Aortic smooth muscle cell (primary cell): ENCODE data around the gene TUBD1. TPM values are rescaled to one million over a fixed set of nuclear protein-coding genes. Genes with fewer than 3 reads are reported as not detected.

Source experiments
- total RNA-seq: library from RNA; depleted of rRNA; stranded (reverse); fragments of >200 nt; gene quantifications from 2 replicates; pipeline ENCODE4 v1.2.3, GENCODE V29; 2014

The TUBD1 gene
- 2.9 and 4.0 TPM in 2 replicates for total RNA-seq

GRCh38 chr17:59892924-59893675, at the start of gene TUBD1, which contains the start of gene RPS6KB1:
TSS of gene TUBD1 (minus strand) at chr17:59892943. CDS start at chr17:59891002, 1,941 bp downstream.
TSS of gene RPS6KB1 (plus strand) at chr17:59893121. CDS start at chr17:59893185, 64 bp downstream.

Other genes with a start within 250 kb of the TUBD1 start
- 16.3 and 30.8 TPM in 2 replicates for gene PTRH2, start 185.5 kb downstream of the TUBD1 start, total RNA-seq
- 172 and 244 TPM in 2 replicates for gene VMP1, start 185.3 kb downstream of the TUBD1 start, total RNA-seq
- 23.8 and 31.8 TPM in 2 replicates for gene RPS6KB1, start 178 bp upstream of the TUBD1 start, total RNA-seq
- 12.4 and 15.4 TPM in 2 replicates for gene RNFT1, start 71.8 kb upstream of the TUBD1 start, total RNA-seq
- 9.8 and 10.1 TPM in 2 replicates for gene HEATR6, start 186.0 kb upstream of the TUBD1 start, total RNA-seq